GM19193 (cell line): ENCODE data around the gene PCSK2.

Experiments
- POLR2A ChIP-seq: IDR thresholded peaks from 4 replicates; pipeline ENCODE4 v1.6.1; 2011; ENCODE audit not compliant: insufficient read depth, insufficient read length; ENCODE audit errors: extremely low read depth

PCSK2 gene

GRCh38 chr20:17441745-17442144 is 214.9 kb downstream of the PCSK2 start:
- no peak for TF ChIP-seq POLR2A

GRCh38 chr20:17442588-17442987 is 215.7 kb downstream of the PCSK2 start:
- TF ChIP-seq POLR2A, result no peak

GRCh38 chr20:17443131-17443858 is 216.5 kb downstream of the PCSK2 start:
- no peak for TF ChIP-seq POLR2A

- no peak for TF ChIP-seq POLR2A
These were observed 217.3 kb downstream of the PCSK2 start for GRCh38 chr20:17444091-17444490.

GRCh38 chr20:17445543-17445942 is 218.7 kb downstream of the PCSK2 start:
- no peak for TF ChIP-seq POLR2A

GRCh38 chr20:17446171-17446570 is 219.3 kb downstream of the PCSK2 start:
- no peak for TF ChIP-seq POLR2A

- no peak for TF ChIP-seq POLR2A
These were observed 221.2 kb downstream of the PCSK2 start for GRCh38 chr20:17448071-17448470.

GRCh38 chr20:17449031-17449430 is 222.2 kb downstream of the PCSK2 start:
- no peak for TF ChIP-seq POLR2A

GRCh38 chr20:17452441-17452840 is 225.6 kb downstream of the PCSK2 start:
- no peak for TF ChIP-seq POLR2A

- TF ChIP-seq POLR2A, result no peak
These were observed 226.8 kb downstream of the PCSK2 start for GRCh38 chr20:17453592-17453991.

- no peak for TF ChIP-seq POLR2A
These were observed 229.4 kb downstream of the PCSK2 start for GRCh38 chr20:17456279-17456678.

GRCh38 chr20:17457079-17457478 is 230.2 kb downstream of the PCSK2 start:
- no peak for TF ChIP-seq POLR2A

- TF ChIP-seq POLR2A, result no peak
These were observed 230.8 kb downstream of the PCSK2 start for GRCh38 chr20:17457588-17458190.

- no peak for TF ChIP-seq POLR2A
These were observed 233.3 kb downstream of the PCSK2 start for GRCh38 chr20:17460119-17460518.

GRCh38 chr20:17461941-17462340 is 235.1 kb downstream of the PCSK2 start:
- no peak for TF ChIP-seq POLR2A

GRCh38 chr20:17463711-17464110 is 236.9 kb downstream of the PCSK2 start:
- no peak for TF ChIP-seq POLR2A

GRCh38 chr20:17465236-17465635 is 238.4 kb downstream of the PCSK2 start:
- no peak for TF ChIP-seq POLR2A

GRCh38 chr20:17466641-17467040 is 239.8 kb downstream of the PCSK2 start:
- no peak for TF ChIP-seq POLR2A
